Glomerular visceral epithelial cell (primary cell): ENCODE measurements around the gene REP15.
"Not testable (repeated sequence)": the region's sequence is repeated elsewhere in the genome, so short reads cannot be mapped to it uniquely, and the experiment has no call there.

ENCODE experiments used
- DNase-seq: peaks from one replicate; pipeline ENCODE4 v3.0.0-alpha.2; 2016; ENCODE audit errors: extremely low spot score

REP15 gene

DNA sequence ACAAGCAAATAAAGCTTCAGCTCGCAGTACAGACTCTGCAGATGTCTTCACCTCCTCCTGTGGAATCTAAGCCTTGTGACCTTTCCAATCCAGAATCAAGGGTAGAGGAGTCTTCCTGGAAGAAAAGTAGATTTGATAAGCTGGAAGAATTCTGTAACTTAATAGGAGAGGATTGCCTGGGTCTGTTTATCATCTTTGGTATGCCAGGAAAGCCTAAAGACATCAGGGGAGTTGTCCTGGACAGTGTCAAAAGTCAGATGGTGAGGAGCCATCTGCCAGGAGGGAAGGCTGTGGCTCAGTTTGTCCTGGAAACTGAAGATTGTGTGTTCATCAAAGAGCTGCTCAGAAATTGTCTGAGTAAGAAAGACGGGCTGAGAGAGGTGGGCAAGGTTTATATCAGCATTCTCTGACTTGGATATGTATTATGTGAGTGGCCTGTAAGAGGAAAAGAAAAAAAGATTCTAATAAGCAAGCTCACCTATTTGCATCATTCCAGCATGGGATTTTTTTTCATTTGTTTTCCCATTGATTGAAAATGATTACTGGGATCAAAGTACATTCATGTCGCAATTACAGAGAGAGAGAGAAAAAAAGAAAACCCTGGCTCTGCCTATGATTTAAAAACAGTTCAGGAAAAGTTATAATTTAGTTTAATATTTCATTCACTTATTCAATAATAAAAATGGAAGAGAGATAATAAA lies 767 bp downstream of the REP15 start:
- DNase-seq = no peak

DNA sequence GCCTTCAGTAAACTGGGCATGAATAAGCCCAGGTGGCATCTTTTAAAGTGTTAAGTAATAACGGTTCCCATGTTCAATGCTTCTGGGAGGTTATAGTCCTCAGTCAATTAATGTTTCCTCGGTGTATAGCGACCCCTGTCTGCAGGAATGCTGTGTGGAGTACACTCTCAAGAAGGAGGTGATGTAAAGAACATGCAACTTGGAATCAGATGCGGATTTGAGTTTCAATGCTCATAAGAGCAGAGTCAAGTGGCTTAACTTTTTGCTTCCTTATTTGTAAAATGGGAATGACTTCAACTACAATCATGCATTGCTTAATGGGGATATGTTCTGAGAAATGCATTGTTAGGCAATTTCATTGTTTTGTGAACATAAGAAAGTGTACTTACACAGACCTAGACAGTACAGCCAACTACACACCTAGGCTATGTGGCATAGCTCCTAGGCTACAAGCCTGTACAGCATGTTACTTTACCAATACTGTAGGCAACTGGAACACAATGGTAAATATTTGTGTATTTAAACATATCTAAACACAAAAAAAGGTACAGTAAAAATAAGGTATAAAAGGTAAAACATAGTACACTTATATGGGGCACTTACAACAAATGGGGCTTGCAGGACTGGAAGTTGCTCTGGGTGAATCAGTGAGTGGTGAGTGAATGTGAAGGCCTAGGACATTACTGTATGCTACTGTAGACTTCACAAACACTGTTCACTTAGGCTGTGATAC lies 7.6 kb downstream of the REP15 start:
- DNase-seq = peak; percentile 71

DNA sequence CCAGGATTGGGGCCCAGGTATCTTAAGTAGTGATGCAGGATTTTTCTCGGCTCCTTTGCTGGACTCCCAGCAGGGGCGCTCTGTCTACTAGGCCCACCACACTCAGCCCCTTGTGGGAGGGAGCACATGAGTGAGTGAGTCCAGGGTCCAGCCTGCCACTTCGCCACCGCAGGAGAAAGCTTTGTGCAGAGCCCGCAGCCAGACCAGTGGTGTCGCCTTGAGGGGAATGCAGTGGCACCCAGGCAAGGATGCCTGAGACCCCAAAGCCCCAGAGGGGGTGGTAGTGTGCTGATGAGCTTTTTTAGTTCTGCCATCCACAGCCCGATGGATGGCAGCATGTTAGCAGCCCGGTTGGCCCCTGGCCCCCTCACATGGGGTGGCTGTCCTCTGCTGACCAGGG lies 9.0 kb downstream of the REP15 start:
- no peak for DNase-seq

DNA sequence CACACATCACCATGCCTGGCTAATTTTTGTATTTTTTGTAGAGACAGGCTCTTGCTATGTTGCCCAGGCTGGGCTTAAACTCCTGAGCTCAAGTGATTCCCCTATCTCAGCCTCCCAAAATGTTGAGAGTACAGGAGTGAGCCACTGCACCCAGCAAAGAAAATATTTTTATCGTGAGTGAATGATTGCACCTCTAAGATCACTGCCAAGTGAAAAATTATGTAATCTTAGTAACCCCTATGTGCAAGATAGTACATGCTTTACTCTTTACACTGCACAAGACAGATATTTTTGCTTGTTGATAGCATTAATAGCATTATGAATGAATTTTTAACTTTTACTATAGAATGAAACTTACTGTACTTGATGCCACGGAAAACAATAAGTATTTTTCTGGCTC lies 11.0 kb downstream of the REP15 start:
- DNase-seq = no peak

DNA sequence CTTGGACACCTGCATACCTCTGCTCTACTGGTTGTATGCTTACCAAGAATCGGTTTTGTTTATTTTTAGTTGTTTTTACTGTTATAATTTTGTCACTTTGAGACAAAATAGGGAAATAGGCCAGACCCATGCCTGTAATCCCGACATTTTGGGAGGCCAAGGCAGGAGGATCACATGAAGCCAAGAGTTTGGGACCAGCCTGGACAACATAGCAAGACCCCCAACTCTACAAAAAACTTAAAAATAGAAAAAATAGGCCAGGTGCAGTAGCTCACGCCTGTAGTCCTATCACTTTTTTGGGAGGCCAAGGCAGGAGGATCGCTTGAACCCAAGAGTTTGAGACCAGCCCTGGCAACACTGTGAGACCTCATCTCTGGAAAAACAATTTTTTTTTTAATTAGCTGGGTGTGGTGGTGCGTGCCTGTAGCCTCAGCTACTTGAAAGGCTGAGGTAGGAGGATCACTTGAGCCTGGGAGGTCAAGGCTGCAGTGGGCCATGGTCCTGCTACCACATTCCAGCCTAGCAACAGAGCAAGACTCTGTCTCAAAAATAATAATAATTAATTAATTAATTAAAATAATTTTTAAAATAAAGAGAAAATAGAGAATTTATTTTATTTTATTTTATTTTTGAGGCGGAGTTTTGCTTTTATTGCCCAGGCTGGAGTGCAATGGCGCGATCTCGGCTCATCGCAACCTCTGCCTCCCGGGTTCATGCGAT lies 13.1 kb downstream of the REP15 start:
- no peak for DNase-seq

DNA sequence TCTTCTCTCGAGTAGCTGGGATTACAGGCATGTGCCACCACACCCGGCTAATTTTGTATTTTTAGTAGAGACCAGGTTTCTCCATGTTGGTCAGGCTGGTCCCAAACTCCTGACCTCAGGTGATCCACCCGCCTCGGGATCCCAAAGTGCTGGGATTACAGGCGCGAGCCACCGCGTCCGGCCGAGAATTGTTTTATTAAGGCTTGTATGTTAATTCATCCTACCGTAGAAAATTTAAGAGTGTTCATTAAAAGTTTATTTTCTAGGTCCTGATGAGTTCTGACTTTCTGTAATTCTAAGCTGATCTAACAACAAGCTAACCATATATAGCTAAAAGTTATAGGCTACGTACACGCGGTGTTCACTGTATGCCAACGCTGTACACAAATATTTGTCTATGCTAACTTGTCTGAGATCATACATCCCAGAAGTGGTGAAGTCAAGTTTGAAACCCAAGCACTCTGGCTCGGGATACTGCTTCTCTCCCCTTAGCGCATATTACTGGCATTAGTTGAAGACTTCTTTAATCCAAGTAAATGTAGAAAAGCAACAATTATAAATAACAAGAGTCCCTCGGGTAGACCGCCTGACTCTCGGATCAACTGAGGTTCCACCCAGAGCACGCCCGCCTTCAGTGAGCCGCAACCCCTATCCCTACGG lies 13.8 kb downstream of the REP15 start:
- DNase-seq = peak; percentile 28

DNA sequence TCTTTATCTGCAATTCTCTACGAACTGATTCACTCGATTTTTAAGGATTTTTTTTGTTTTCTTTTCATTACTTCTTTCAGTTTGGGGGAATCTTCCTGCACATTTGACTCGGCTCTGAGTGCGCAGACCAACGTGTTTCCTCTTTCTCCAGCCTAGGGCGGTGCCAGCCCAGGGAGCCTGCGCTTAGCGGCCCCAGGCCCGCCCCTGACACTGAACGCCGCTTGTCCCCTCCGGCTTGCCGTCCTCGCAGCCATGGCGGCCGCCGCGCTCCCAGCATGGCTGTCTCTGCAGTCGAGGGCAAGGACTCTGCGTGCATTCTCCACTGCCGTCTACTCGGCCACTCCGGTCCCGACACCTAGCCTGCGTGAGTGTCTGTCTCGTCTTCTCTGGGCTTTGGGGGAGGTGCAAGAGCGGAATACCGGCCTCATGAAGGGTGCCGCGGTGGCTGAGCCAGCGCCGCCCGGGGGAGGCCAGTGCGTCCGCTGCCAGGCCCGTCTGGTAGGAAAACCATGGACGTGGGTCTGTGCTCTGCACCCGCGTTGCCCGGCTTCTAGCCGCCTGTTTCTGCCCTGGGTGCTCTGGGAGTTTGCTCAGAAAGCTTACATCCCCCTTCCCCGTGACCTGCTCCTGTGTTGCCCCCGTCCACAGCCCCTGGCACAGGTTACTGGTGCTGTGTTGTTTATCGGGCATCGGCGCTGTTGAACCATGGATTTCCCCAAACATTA lies 14.5 kb downstream of the REP15 start, which contains the start of gene MRPS35:
TSS of gene MRPS35 (plus strand) at position 241 of the 725 bp plus-strand sequence. CDS start at position 253, 12 bp downstream.
- DNase-seq = peak; percentile 86

DNA sequence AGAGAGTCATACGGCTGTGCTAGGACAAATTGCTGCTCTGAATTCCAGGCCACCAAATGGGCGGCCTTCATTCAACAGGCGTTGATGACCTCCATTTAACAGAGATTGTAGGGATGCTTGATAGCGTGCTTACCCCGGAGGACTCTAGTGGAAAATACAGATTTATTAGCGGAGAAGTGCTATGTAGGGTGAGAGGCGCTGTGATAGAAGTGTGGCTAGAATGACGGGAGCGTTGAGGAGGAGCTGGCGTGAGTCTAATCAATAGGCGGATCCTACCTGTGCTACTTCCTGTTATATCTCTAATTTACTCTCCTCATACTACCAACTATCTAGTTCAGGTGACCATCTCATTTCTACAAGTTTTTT lies 15.1 kb downstream of the REP15 start:
- no peak for DNase-seq

DNA sequence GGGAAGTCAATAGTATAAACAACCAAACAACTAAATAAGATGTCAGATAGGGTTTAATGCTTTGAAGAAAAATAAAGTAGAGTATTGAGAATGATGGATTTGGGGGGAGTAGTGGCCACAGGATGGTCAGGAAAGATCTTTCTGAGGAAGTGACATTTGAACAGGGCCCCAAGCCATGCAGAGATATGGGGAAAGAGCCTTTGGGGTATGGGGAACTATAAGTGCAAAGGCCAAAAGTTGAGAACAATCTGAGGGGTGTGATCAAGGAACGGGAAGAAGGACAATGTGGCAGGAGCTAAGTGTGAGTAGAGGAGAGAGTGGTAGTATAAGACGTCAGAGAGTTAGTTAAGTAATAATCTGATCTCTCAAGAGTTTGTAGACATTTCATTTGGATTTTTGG lies 15.7 kb downstream of the REP15 start:
- DNase-seq = no peak

DNA sequence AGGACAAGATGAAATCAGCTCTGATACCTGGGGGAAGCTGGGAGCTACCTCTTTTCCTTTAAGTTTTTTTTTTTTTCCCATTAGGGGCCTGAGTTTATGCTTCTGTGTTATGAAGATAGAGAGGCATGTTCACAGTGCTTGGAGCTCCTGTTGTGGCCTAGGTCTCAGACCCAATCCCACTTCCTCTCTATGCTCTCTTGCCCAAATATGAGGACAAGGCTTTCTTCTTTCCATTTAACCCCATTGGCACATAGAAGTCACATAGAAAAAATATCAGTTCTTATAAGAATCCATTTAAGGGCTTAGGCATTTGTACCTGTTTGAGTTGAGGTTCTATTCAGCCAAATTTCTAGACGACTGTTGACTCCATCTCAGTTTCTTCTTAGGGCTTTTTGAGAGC lies 27.0 kb downstream of the REP15 start:
- no peak for DNase-seq

DNA sequence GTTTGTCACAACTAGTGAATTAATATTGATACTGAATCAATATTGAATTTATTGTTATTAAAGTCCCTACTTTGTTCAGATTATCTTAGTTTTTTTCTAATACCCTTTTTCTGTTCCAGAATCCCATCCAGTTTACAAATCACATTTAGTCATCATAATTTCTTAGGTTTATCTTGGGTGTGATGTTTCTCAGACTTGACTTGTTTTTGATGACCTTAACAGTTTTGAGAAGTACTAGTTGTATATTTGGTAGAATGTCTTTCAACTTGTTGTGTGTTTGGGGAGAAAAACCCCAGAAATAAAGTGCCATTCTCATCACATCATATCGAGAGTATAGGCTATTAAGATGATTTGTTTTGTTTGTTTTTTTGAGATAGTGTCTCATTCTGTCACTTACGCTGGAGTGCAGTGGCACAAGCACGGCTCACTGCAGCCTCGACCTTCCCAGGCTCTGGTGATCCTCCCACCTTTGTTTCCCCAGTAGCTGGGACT lies 33.9 kb downstream of the REP15 start:
- DNase-seq = no peak

DNA sequence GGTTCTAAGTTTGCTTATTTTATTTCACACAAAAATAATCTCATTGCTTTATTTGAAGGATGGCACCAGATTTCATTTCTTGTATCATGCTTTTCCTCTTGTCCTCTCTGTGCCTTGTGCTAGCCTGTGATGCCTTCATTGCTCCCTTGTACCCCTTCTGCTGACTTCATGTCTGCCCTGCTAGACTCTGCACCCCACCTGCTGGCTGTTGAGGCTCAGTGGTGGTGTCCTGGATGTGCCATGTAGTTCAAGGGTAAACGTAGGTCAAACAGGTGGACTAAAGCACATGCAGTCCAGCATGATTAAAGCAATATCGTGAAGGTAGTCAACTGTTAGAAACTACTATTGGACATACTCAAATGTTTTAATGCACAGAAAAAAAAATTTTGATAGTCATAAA lies 36.0 kb downstream of the REP15 start:
- no peak for DNase-seq

DNA sequence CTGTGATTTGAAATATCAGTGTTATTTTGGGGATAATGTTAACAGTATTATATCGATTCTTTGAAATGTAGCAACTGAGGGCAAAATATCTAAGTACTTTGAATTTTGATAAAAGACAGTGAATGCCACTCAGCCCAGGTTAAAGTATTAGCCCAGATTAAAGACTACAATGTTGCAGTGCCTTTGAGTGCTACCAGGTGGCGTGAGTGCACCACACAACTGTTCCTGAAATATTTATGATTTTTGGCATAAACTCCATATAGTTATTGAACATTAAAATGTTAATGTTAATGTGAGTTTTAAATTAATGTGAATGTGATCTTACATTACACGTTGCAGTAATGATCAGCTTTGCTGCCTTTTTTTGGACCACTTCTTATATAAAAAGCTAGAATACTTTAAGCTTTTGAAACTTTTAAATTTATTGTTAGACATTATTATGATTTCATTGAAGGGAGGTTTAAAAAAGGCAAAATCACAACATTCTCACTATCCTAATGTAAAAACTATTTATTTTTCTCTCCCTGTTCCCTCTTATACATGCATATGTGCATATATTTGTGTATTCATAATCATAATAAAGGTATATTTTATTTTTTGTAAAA lies 36.9 kb downstream of the REP15 start:
- DNase-seq = peak; percentile 49

DNA sequence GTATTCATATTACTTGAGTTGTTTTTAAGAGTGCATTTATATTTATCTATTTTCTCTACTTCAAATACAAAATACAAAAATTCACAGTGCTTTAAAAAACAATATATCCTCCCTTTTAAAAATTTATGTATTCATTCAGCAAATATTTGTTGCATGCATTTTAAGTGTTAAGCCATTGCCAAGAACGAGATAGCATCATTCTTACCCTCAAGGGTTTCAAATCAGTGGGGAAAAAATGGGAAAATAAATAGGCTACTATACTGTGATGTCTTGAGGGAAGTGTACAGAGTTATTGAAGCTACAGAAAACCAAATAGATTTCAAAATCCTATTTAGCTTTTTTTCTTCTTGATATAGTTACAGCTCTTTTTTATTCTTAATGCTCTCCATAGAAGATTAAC lies 37.5 kb downstream of the REP15 start:
- no peak for DNase-seq

DNA sequence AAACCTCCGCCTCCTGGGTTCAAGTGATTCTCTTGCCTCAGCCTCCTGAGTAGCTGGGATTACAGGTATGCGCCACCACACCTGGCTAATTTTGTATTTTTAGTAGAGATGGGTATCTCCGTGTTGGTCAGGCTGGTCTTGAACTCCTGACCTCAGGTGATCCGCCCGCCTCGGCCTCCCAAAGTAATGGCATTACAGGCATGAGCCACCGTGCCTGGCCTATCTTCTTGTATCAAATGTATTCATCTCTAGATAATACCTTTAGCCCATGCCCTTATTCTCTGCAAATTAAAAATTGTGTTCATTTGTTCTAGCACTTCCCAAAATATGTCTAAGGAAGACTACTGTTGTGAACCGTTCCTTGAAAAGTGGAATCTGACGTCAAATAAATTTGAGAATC lies 38.1 kb downstream of the REP15 start:
- DNase-seq = not testable (repeated sequence)

DNA sequence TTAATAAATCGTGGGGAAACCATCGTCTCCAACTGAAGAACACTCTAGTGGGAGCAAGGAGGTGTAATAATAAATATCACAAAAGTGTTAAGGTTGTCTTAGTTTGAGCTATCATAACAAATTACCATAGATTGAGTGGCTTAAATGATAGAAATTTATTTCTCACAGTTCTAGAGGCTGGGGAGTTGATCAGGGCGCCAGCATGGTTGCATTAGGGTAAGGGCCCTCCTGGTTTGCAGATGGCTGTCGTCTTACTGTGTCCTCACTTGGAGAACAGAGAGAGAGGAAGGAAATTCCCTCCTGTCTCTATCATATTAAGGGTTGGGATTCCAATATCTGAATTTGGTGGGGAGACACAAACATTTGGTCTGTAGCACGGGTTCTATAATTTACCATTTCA lies 47.4 kb downstream of the REP15 start:
- no peak for DNase-seq

DNA sequence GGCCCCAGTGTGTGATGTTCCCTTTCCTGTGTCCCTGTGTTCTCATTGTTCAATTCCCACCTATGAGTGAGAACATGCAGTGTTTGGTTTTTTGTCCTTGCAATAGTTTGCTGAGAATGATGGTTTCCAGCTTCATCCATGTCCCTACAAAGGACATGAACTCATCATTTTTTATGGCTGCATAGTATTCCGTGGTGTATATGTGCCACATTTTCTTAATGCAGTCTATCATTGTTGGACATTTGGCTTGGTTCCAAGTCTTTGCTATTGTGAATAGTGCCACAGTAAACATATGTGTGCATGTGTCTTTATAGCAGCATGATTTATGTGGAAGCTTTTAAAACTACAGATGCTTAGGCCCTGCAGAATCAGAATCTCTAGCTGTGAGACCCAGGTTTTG lies 49.5 kb downstream of the REP15 start:
- DNase-seq = not testable (repeated sequence)
